HL-60/S4 treated with phorbol 12-myristate 13-acetate at 8.2 ng/mL for 4 days and 3 days (cell line): Measurements from ENCODE around the gene HSDL2.
"Not testable (repeated sequence)": the region's sequence is repeated elsewhere in the genome, so short reads cannot be mapped to it uniquely, and the experiment has no call there.

Experiments used
- in situ Hi-C: fragments of 300-500 bp; cut with MboI; formaldehyde crosslinking; loops from 2 replicates; pipeline ENCODE4 v1.15.0; 2022; ENCODE audit warnings: low sequenced_read_pairs

Gene HSDL2

GRCh38 chr9:112364761-112365160 is 15.1 kb upstream of the HSDL2 start:
- in situ Hi-C loops: loop anchor here (25.0 kb wide), 1 partner anchor 602 kb away; no protein-coding TSS in a partner anchor

GRCh38 chr9:112365257-112365656 is 14.7 kb upstream of the HSDL2 start:
- in situ Hi-C loops: loop anchor here (25.0 kb wide), 1 partner anchor 603 kb away; no protein-coding TSS in a partner anchor

- in situ Hi-C loops: loop anchor here (25.0 kb wide), 1 partner anchor 604 kb away; no protein-coding TSS in a partner anchor
Observed at GRCh38 chr9:112366591-112366990, 13.3 kb upstream of the HSDL2 start.

- in situ Hi-C loops: loop anchor here (25.0 kb wide), 1 partner anchor 605 kb away; no protein-coding TSS in a partner anchor
Observed at GRCh38 chr9:112367465-112367864, 12.4 kb upstream of the HSDL2 start.

GRCh38 chr9:112369817-112370216 is 10.1 kb upstream of the HSDL2 start:
- in situ Hi-C loops: loop anchor here (5.0 to 25.0 kb wide), 2 partner anchors 283 to 608 kb away; no protein-coding TSS in a partner anchor

GRCh38 chr9:112371060-112371459 is 8.8 kb upstream of the HSDL2 start:
- in situ Hi-C loops: loop anchor here (5.0 to 25.0 kb wide), 2 partner anchors 284 to 609 kb away; no protein-coding TSS in a partner anchor

- in situ Hi-C loops: loop anchor here (5.0 to 25.0 kb wide), 2 partner anchors 286 to 611 kb away; no protein-coding TSS in a partner anchor
Observed at GRCh38 chr9:112373666-112374065, 6.2 kb upstream of the HSDL2 start.

GRCh38 chr9:112374232-112374631 is 5.7 kb upstream of the HSDL2 start:
- in situ Hi-C loops: loop anchor here (5.0 to 25.0 kb wide), 2 partner anchors 287 to 612 kb away; no protein-coding TSS in a partner anchor

- in situ Hi-C loops: no loop called here
Observed at GRCh38 chr9:112375361-112375760, 4.5 kb upstream of the HSDL2 start.

- in situ Hi-C loops: no loop called here
Observed at GRCh38 chr9:112377087-112377486, 2.8 kb upstream of the HSDL2 start.

GRCh38 chr9:112377684-112378327 is 2.1 kb upstream of the HSDL2 start:
- in situ Hi-C loops: no loop called here

GRCh38 chr9:112378328-112379176 is 1.4 kb upstream of the HSDL2 start:
- in situ Hi-C loops: no loop called here

GRCh38 chr9:112379177-112380101 is 469 bp upstream of the HSDL2 start:
- in situ Hi-C loops: no loop called here

GRCh38 chr9:112380825-112381221 is 915 bp downstream of the HSDL2 start:
- in situ Hi-C loops: no loop called here

- in situ Hi-C loops: no loop called here
Observed at GRCh38 chr9:112382066-112382465, 2.2 kb downstream of the HSDL2 start.

GRCh38 chr9:112382501-112383364 is 2.8 kb downstream of the HSDL2 start:
- in situ Hi-C loops: no loop called here

- in situ Hi-C loops: no loop called here
Observed at GRCh38 chr9:112384219-112384618, 4.3 kb downstream of the HSDL2 start.

- in situ Hi-C loops: no loop called here
Observed at GRCh38 chr9:112384690-112385089, 4.8 kb downstream of the HSDL2 start.

GRCh38 chr9:112387115-112387514 is 7.2 kb downstream of the HSDL2 start:
- in situ Hi-C loops: no loop called here

- in situ Hi-C loops: not testable (repeated sequence)
Observed at GRCh38 chr9:112389897-112390296, 10.0 kb downstream of the HSDL2 start.
